Neural progenitor cell (in vitro differentiated cells): ENCODE measurements around the gene SLC36A2. TPM values are rescaled to one million over a fixed set of nuclear protein-coding genes. Genes with fewer than 3 reads are reported as not detected.
"Not testable (repeated sequence)": the region's sequence is repeated elsewhere in the genome, so short reads cannot be mapped to it uniquely, and the experiment has no call there.

Experiments
- DNase-seq: peaks from one replicate; pipeline ENCODE4 v3.0.0-alpha.2; 2016; ENCODE audit warnings: low spot score
- H2AFZ ChIP-seq: fragments of 200-600 bp; sonication (generic); replicated peaks from 2 replicates; pipeline ENCODE4 v1.6.1; 2016; ENCODE audit warnings: antibody characterized with exemption
- H3F3A ChIP-seq: fragments of 200-600 bp; sonication (generic); 2 replicates; pipeline ENCODE4 v1.6.1; 2016; ENCODE audit warnings: antibody characterized with exemption, low read depth
- H3K27ac ChIP-seq: fragments of 200-600 bp; sonication (generic); 2 replicates; pipeline ENCODE4 v1.5.1; 2016; ENCODE audit warnings: mild to moderate bottlenecking
- H3K27me3 ChIP-seq: fragments of 200-600 bp; sonication (generic); 2 replicates; pipeline ENCODE4 v1.6.1; 2016; ENCODE audit warnings: mild to moderate bottlenecking, moderate library complexity
- H3K36me3 ChIP-seq: fragments of 200-600 bp; sonication (generic); 2 replicates; pipeline ENCODE4 v1.5.1; 2016
- H3K4me1 ChIP-seq: fragments of 200-600 bp; sonication (generic); 2 replicates; pipeline ENCODE4 v1.6.1; 2016; ENCODE audit warnings: mixed run types
- H3K4me2 ChIP-seq: fragments of 200-600 bp; sonication (generic); 2 replicates; pipeline ENCODE4 v1.6.1; 2016
- H3K4me3 ChIP-seq: fragments of 200-600 bp; sonication (generic); 2 replicates; pipeline ENCODE4 v1.5.1; 2016
- H3K79me2 ChIP-seq: fragments of 200-600 bp; sonication (generic); 2 replicates; pipeline ENCODE4 v1.6.1; 2016; ENCODE audit warnings: low read depth
- H3K9ac ChIP-seq: fragments of 200-600 bp; sonication (generic); 2 replicates; pipeline ENCODE4 v1.6.1; 2016
- H3K9me3 ChIP-seq: fragments of 200-600 bp; sonication (generic); 2 replicates; pipeline ENCODE4 v1.5.1; 2016; ENCODE audit warnings: low read depth
- H4K20me1 ChIP-seq: fragments of 200-600 bp; sonication (generic); 2 replicates; pipeline ENCODE4 v1.6.1; 2016; ENCODE audit warnings: low read depth
- H3K27ac Mint-ChIP-seq: 3 replicates; pipeline ENCODE4 v1.8.0; 2021; ENCODE audit warnings: mixed read lengths
- H3K27me3 Mint-ChIP-seq: 2 replicates; pipeline ENCODE4 v1.8.0; 2022; ENCODE audit warnings: low read depth, mild to moderate bottlenecking, inconsistent platforms, moderate library complexity, mixed read lengths; ENCODE audit not compliant: insufficient read depth
- H3K36me3 Mint-ChIP-seq: 3 replicates; pipeline ENCODE4 v1.8.0; 2021; ENCODE audit warnings: mixed read lengths
- H3K4me1 Mint-ChIP-seq: 3 replicates; pipeline ENCODE4 v1.8.0; 2021; ENCODE audit warnings: mixed read lengths
- H3K4me3 Mint-ChIP-seq: 3 replicates; pipeline ENCODE4 v1.8.0; 2021; ENCODE audit warnings: mild to moderate bottlenecking, moderate library complexity, mixed read lengths
- H3K9me3 Mint-ChIP-seq: 3 replicates; pipeline ENCODE4 v1.8.0; 2020; ENCODE audit warnings: mixed read lengths
- EZH2 ChIP-seq: fragments of 200-600 bp; sonication (generic); IDR thresholded peaks from 2 replicates; pipeline ENCODE4 v1.6.1; 2017; ENCODE audit warnings: antibody characterized with exemption, mild to moderate bottlenecking, moderate library complexity
- EZH2phosphoT487 ChIP-seq: fragments of 200-600 bp; sonication (generic); IDR thresholded peaks from 2 replicates; pipeline ENCODE4 v1.6.1; 2017; ENCODE audit warnings: antibody characterized with exemption
- total RNA-seq: library from RNA; depleted of rRNA; stranded (reverse); fragments of >200 nt; gene quantifications from 2 replicates; pipeline ENCODE4 v1.2.3, GENCODE V29; 2015; ENCODE audit warnings: low replicate concordance
- TF ChIP-seq, protein P1 (sequence below): fragments of 200-600 bp; sonication (generic); IDR thresholded peaks from 2 replicates; pipeline ENCODE4 v1.5.1; 2017; ENCODE audit warnings: antibody characterized with exemption, mild to moderate bottlenecking

The SLC36A2 gene
- total RNA-seq, 1 donor from 2014 or later: not detected

DNA sequence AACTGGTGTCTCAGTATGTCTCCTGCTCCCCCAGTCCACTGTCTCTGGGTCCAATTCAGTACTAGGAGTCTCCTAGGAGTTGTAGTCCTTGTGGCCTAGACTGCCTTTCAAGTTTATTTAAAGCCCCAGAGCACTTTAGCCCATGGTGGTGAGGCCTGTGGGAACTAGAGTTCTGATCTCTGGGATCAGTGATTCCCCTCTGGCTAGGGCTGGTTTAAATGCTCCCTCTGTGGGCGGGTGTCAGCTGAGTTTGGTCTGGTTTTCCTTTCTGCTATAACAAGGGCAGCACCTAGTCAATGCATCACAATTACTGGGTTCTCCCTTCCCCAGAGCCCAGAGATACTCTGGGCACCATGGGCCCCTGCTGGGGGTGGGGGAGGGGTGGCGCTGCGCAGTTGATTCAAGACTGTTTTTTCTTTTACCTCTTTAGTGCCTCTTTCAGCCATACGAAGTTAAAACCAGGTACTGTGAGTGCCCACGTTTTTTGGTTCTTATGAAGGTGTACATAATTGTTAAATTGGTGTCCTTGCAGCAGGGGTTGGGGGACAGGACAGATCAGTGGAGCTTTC lies 34.5 kb downstream of the SLC36A2 start:
- no peak overlapping the region for H3K4me3 Mint-ChIP-seq
- no peak for DNase-seq
- no peak overlapping the region for H3K9ac ChIP-seq
- H3K27ac ChIP-seq: no peak overlapping the region
- no peaks in the 10 kb centered on the region for H3F3A ChIP-seq
- H3K36me3 ChIP-seq: no peaks in the 10 kb centered on the region
- no peaks in the 10 kb centered on the region for H3K27me3 ChIP-seq
- no peaks in the 10 kb centered on the region for H3K9me3 ChIP-seq
- no peak overlapping the region for H3K27ac Mint-ChIP-seq
- peaks cover 2% of the 10 kb centered on the region for H3K4me1 Mint-ChIP-seq
- H3K79me2 ChIP-seq: no peaks in the 10 kb centered on the region
- no peak overlapping the region for H3K4me2 ChIP-seq
- H3K27me3 Mint-ChIP-seq: peaks cover 5% of the 10 kb centered on the region
- peaks cover 15% of the 10 kb centered on the region for H3K9me3 Mint-ChIP-seq
- H3K36me3 Mint-ChIP-seq: peaks cover 5% of the 10 kb centered on the region
- no peaks in the 10 kb centered on the region for H3K4me1 ChIP-seq
- H4K20me1 ChIP-seq: no peaks in the 10 kb centered on the region
- no peak overlapping the region for H2AFZ ChIP-seq
- TF ChIP-seq EZH2: no peak
- TF ChIP-seq, protein P1, sequence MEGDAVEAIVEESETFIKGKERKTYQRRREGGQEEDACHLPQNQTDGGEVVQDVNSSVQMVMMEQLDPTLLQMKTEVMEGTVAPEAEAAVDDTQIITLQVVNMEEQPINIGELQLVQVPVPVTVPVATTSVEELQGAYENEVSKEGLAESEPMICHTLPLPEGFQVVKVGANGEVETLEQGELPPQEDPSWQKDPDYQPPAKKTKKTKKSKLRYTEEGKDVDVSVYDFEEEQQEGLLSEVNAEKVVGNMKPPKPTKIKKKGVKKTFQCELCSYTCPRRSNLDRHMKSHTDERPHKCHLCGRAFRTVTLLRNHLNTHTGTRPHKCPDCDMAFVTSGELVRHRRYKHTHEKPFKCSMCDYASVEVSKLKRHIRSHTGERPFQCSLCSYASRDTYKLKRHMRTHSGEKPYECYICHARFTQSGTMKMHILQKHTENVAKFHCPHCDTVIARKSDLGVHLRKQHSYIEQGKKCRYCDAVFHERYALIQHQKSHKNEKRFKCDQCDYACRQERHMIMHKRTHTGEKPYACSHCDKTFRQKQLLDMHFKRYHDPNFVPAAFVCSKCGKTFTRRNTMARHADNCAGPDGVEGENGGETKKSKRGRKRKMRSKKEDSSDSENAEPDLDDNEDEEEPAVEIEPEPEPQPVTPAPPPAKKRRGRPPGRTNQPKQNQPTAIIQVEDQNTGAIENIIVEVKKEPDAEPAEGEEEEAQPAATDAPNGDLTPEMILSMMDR: no peak
- TF ChIP-seq EZH2phosphoT487: no peak
- H3K4me3 ChIP-seq: no peak overlapping the region

DNA sequence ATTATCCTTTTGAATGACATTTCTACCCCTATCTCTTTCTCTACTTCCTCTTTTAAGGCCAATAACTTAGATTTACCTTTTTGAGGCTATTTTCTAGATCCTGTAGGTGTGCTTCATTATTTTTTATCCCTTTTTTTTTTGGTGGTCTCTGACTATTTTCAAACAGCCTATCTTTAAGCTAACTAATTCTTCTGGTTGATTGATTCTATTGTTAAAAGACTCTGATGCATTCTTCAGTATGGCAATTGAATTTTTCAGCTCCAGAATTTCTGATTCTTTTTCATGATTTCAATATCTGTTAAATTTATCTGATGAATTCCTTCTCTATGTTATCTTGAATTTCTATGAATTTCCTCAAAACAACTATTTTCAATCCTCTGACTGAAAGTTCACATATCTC lies 36.4 kb downstream of the SLC36A2 start:
- peaks cover 5% of the 10 kb centered on the region for H3K27me3 Mint-ChIP-seq
- Histone ChIP-seq H3K4me1 (no peaks in the 10 kb centered on the region), H3F3A (no peaks in the 10 kb centered on the region), H3K79me2 (no peaks in the 10 kb centered on the region), H3K4me3 (no peak overlapping the region), H2AFZ (no peak overlapping the region), H3K4me2 (no peak overlapping the region), H3K27me3 (no peaks in the 10 kb centered on the region), H3K9ac (no peak overlapping the region), H3K9me3 (no peaks in the 10 kb centered on the region), H3K36me3 (no peaks in the 10 kb centered on the region), H4K20me1 (no peaks in the 10 kb centered on the region), H3K27ac (no peak overlapping the region)
- H3K4me3 Mint-ChIP-seq: no peak overlapping the region
- peaks cover 5% of the 10 kb centered on the region for H3K36me3 Mint-ChIP-seq
- peaks cover 15% of the 10 kb centered on the region for H3K9me3 Mint-ChIP-seq
- TF ChIP-seq EZH2phosphoT487 (no peak), EZH2 (no peak)
- TF ChIP-seq, protein P1: no peak
- H3K27ac Mint-ChIP-seq: no peak overlapping the region
- no peak for DNase-seq
- peaks cover 2% of the 10 kb centered on the region for H3K4me1 Mint-ChIP-seq

DNA sequence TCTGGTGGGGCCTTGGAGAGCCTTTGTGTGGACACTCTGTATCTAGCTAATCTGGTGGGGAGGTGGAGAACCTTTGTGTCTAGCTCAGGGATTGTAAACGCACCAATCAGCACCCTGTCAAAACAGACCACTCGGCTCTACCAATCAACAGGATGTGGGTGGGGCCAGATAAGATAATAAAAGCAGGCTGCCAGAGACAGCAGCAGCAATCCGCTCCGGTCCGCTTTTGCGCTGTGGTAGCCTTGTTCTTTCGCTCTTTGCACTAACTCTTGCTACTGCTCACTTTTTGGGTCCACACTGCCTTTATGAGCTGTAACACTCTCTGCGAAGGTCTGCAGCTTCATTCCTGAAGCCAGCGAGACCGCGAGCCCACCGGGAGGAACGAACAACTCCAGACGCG lies 37.5 kb downstream of the SLC36A2 start:
- H3K9me3 Mint-ChIP-seq: peaks cover 15% of the 10 kb centered on the region
- H3K4me1 Mint-ChIP-seq, H3K27me3 Mint-ChIP-seq, H4K20me1 ChIP-seq, H3K4me2 ChIP-seq, H3K9ac ChIP-seq, H3K79me2 ChIP-seq, H2AFZ ChIP-seq, H3K9me3 ChIP-seq, H3K27me3 ChIP-seq, H3K4me3 ChIP-seq, DNase-seq, H3K4me1 ChIP-seq, H3F3A ChIP-seq, H3K27ac Mint-ChIP-seq, H3K27ac ChIP-seq, H3K36me3 ChIP-seq, H3K4me3 Mint-ChIP-seq, H3K36me3 Mint-ChIP-seq: not testable (repeated sequence)

DNA sequence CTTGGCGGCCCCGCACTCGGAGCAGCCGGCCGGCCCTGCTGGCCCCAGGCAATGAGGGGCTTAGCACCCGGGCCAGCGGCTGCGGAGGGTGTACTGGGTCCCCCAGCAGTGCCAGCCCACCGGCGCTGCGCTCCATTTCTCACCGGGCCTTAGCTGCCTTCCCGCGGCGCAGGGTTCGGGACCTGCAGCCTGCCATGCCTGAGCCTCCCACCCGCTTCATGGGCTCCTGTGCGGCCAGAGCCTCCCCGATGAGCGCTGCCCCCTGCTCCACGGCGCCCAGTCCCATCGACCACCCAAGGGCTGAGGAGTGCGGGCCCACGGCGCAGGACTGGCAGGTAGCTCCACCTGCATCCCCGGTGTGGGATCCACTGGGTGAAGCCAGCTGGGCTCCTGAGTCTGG lies 38.1 kb downstream of the SLC36A2 start:
- not testable (repeated sequence) for H3K27ac Mint-ChIP-seq, H3K36me3 Mint-ChIP-seq

More for the DNA sequence above, 38.1 kb downstream of the SLC36A2 start:
- H2AFZ ChIP-seq, H3K27me3 Mint-ChIP-seq, H3K4me3 Mint-ChIP-seq, H3K9ac ChIP-seq, H3K4me2 ChIP-seq, H3K4me3 ChIP-seq, H3K4me1 ChIP-seq, H3F3A ChIP-seq, H3K27ac ChIP-seq, H3K79me2 ChIP-seq, H3K9me3 ChIP-seq, DNase-seq, H3K4me1 Mint-ChIP-seq, H4K20me1 ChIP-seq, H3K36me3 ChIP-seq, H3K27me3 ChIP-seq: not testable (repeated sequence)
- peaks cover 15% of the 10 kb centered on the region for H3K9me3 Mint-ChIP-seq
